ENCODE measurements around the gene TXNRD1. TPM values are rescaled to one million over a fixed set of nuclear protein-coding genes. Genes with fewer than 3 reads are reported as not detected.

TXNRD1 gene
- total and polyA plus RNA-seq, 4 donors: 97.7 to 140 (median 117) TPM

- H3K4me3 ChIP-seq (ENCODE audit: low read length in 2 of 2): no peak overlapping the region
- DNase-seq (no peak), ATAC-seq (ENCODE audit: low FRiP score) (no peak)
- no peaks in the 10 kb centered on the region for H3K27me3 ChIP-seq (ENCODE audit: control insufficient read depth in 1 of 2, insufficient read depth in 2 of 2, low read length in 1 of 2)
- no peak overlapping the region for H3K27ac ChIP-seq (ENCODE audit: low read depth in 1 of 2, low read length in 2 of 2)
- intact Hi-C loops (cut with DNase I): no loop called here
- no peaks in the 10 kb centered on the region for H3K9me3 ChIP-seq (ENCODE audit: control insufficient read depth, low read length)
- 77 to 78% methylated on average over 8 of the region's 8 CpGs for WGBS, 2 donors
- H3K36me3 ChIP-seq (ENCODE audit: control insufficient read depth in 1 of 2, insufficient read depth in 2 of 2, low read length in 1 of 2): no peaks in the 10 kb centered on the region
- H3K4me1 ChIP-seq (ENCODE audit: control insufficient read depth in 1 of 2, insufficient read depth in 2 of 2, low read length in 2 of 2): peaks cover 5 to 7% of the 10 kb centered on the region in 2 donors
Measured at GRCh38 chr12:104276273-104277131, 60.9 kb downstream of the TXNRD1 start.

- ATAC-seq (ENCODE audit: low FRiP score) (no peak), DNase-seq (no peak)
- Histone ChIP-seq H3K27ac (ENCODE audit: low read depth in 1 of 2, low read length in 2 of 2) (peak overlapping the region in 1 of 2 donors; percentile 25), H3K27me3 (ENCODE audit: control insufficient read depth in 1 of 2, insufficient read depth in 2 of 2, low read length in 1 of 2) (no peaks in the 10 kb centered on the region), H3K4me3 (ENCODE audit: low read length in 2 of 2) (no peak overlapping the region), H3K4me1 (ENCODE audit: control insufficient read depth in 1 of 2, insufficient read depth in 2 of 2, low read length in 2 of 2) (peaks cover 5 to 7% of the 10 kb centered on the region in 2 donors), H3K36me3 (ENCODE audit: control insufficient read depth in 1 of 2, insufficient read depth in 2 of 2, low read length in 1 of 2) (no peaks in the 10 kb centered on the region), H3K9me3 (ENCODE audit: control insufficient read depth, low read length) (no peaks in the 10 kb centered on the region)
- intact Hi-C loops (cut with DNase I): no loop called here
Measured at GRCh38 chr12:104279164-104279563, 63.6 kb downstream of the TXNRD1 start.

GRCh38 chr12:104280111-104280510 lies 64.5 kb downstream of the TXNRD1 start:
- DNase-seq (no peak), ATAC-seq (ENCODE audit: low FRiP score) (no peak)
- Histone ChIP-seq H3K9me3 (ENCODE audit: control insufficient read depth, low read length) (no peaks in the 10 kb centered on the region), H3K36me3 (ENCODE audit: control insufficient read depth in 1 of 2, insufficient read depth in 2 of 2, low read length in 1 of 2) (no peaks in the 10 kb centered on the region), H3K27ac (ENCODE audit: low read depth in 1 of 2, low read length in 2 of 2) (peak overlapping the region; percentile 53 to 80), H3K4me3 (ENCODE audit: low read length in 2 of 2) (no peak overlapping the region), H3K4me1 (ENCODE audit: control insufficient read depth in 1 of 2, insufficient read depth in 2 of 2, low read length in 2 of 2) (peaks cover 5 to 7% of the 10 kb centered on the region in 2 donors), H3K27me3 (ENCODE audit: control insufficient read depth in 1 of 2, insufficient read depth in 2 of 2, low read length in 1 of 2) (no peaks in the 10 kb centered on the region)
- 95 to 96% methylated on average over 1 of the region's 1 CpG for WGBS, 2 donors
- intact Hi-C loops (cut with DNase I): no loop called here

GRCh38 chr12:104280717-104281458 lies 65.3 kb downstream of the TXNRD1 start:
- Histone ChIP-seq H3K4me3 (ENCODE audit: low read length in 2 of 2) (no peak overlapping the region), H3K4me1 (ENCODE audit: control insufficient read depth in 1 of 2, insufficient read depth in 2 of 2, low read length in 2 of 2) (peaks cover 6% of the 10 kb centered on the region in 2 donors), H3K36me3 (ENCODE audit: control insufficient read depth in 1 of 2, insufficient read depth in 2 of 2, low read length in 1 of 2) (no peaks in the 10 kb centered on the region), H3K27ac (ENCODE audit: low read depth in 1 of 2, low read length in 2 of 2) (peak overlapping the region; percentile 53 to 80), H3K27me3 (ENCODE audit: control insufficient read depth in 1 of 2, insufficient read depth in 2 of 2, low read length in 1 of 2) (no peaks in the 10 kb centered on the region), H3K9me3 (ENCODE audit: control insufficient read depth, low read length) (no peaks in the 10 kb centered on the region)
- intact Hi-C loops (cut with DNase I): no loop called here
- DNase-seq (no peak), ATAC-seq (ENCODE audit: low FRiP score) (peak; percentile 29)
- WGBS, 2 donors: 41 to 68% methylated on average over 3 to 4 of the region's 4 CpGs

- ATAC-seq (ENCODE audit: low FRiP score) (no peak), DNase-seq (no peak)
- Histone ChIP-seq H3K36me3 (ENCODE audit: control insufficient read depth in 1 of 2, insufficient read depth in 2 of 2, low read length in 1 of 2) (no peaks in the 10 kb centered on the region), H3K27ac (ENCODE audit: low read depth in 1 of 2, low read length in 2 of 2) (peak overlapping the region in 1 of 2 donors; percentile 76), H3K4me3 (ENCODE audit: low read length in 2 of 2) (no peak overlapping the region), H3K27me3 (ENCODE audit: control insufficient read depth in 1 of 2, insufficient read depth in 2 of 2, low read length in 1 of 2) (no peaks in the 10 kb centered on the region), H3K4me1 (ENCODE audit: control insufficient read depth in 1 of 2, insufficient read depth in 2 of 2, low read length in 2 of 2) (peaks cover 3 to 7% of the 10 kb centered on the region in 2 donors), H3K9me3 (ENCODE audit: control insufficient read depth, low read length) (no peaks in the 10 kb centered on the region)
- 90 to 94% methylated on average over 5 of the region's 5 CpGs for WGBS, 2 donors
- intact Hi-C loops (cut with DNase I): no loop called here
Measured at GRCh38 chr12:104281636-104282035, 66.1 kb downstream of the TXNRD1 start.

GRCh38 chr12:104282109-104282508 lies 66.5 kb downstream of the TXNRD1 start:
- H3K27ac ChIP-seq (ENCODE audit: low read depth in 1 of 2, low read length in 2 of 2): peak overlapping the region; percentile 76 to 85
- no peak overlapping the region for H3K4me3 ChIP-seq (ENCODE audit: low read length in 2 of 2)
- peaks cover 3 to 7% of the 10 kb centered on the region in 2 donors for H3K4me1 ChIP-seq (ENCODE audit: control insufficient read depth in 1 of 2, insufficient read depth in 2 of 2, low read length in 2 of 2)
- ATAC-seq (ENCODE audit: low FRiP score) (no peak), DNase-seq (no peak)
- intact Hi-C loops (cut with DNase I): no loop called here
- H3K27me3 ChIP-seq (ENCODE audit: control insufficient read depth in 1 of 2, insufficient read depth in 2 of 2, low read length in 1 of 2): no peaks in the 10 kb centered on the region
- no peaks in the 10 kb centered on the region for H3K9me3 ChIP-seq (ENCODE audit: control insufficient read depth, low read length)
- H3K36me3 ChIP-seq (ENCODE audit: control insufficient read depth in 1 of 2, insufficient read depth in 2 of 2, low read length in 1 of 2): no peaks in the 10 kb centered on the region

GRCh38 chr12:104285740-104286515 lies 70.3 kb downstream of the TXNRD1 start:
- H3K36me3 ChIP-seq (ENCODE audit: control insufficient read depth in 1 of 2, insufficient read depth in 2 of 2, low read length in 1 of 2): no peaks in the 10 kb centered on the region
- intact Hi-C loops (cut with DNase I): loop anchor here (2.0 kb wide), 1 partner anchor 67 kb away; no protein-coding TSS in a partner anchor
- WGBS, 2 donors: 12 to 14% methylated on average over 3 of the region's 3 CpGs

More at GRCh38 chr12:104285740-104286515, 70.3 kb downstream of the TXNRD1 start:
- H3K9me3 ChIP-seq (ENCODE audit: control insufficient read depth, low read length): no peaks in the 10 kb centered on the region
- peaks cover 0 to 2% of the 10 kb centered on the region in 2 donors for H3K4me1 ChIP-seq (ENCODE audit: control insufficient read depth in 1 of 2, insufficient read depth in 2 of 2, low read length in 2 of 2)
- ATAC-seq (ENCODE audit: low FRiP score): no peak
- no peak for DNase-seq
- H3K27me3 ChIP-seq (ENCODE audit: control insufficient read depth in 1 of 2, insufficient read depth in 2 of 2, low read length in 1 of 2): no peaks in the 10 kb centered on the region
- H3K4me3 ChIP-seq (ENCODE audit: low read length in 2 of 2): no peak overlapping the region
- H3K27ac ChIP-seq (ENCODE audit: low read depth in 1 of 2, low read length in 2 of 2): peak overlapping the region; percentile 80 to 96

Data from aorta (tissue), 5 donors.